Thoracic aorta (tissue), 2 donors: ENCODE data around the gene SLC25A36. TPM values are rescaled to one million over a fixed set of nuclear protein-coding genes. Genes with fewer than 3 reads are reported as not detected.
"Not testable (repeated sequence)": the region's sequence is repeated elsewhere in the genome, so short reads cannot be mapped to it uniquely, and the experiment has no call there.

Experiments used
- ATAC-seq: fragments of 150-250 bp; one replicate; pipeline ENCODE4 v1.8.0; 2017; ENCODE audit warnings: low read depth; ENCODE audit not compliant: insufficient number of reproducible peaks, low FRiP score
- DNase-seq: peaks from one replicate; pipeline ENCODE4 v3.0.0-alpha.2; 2020; ENCODE audit warnings: low spot score
- H3K27ac ChIP-seq, 2 donors: fragments of 200-600 bp; sonication (generic); 1 replicate in 1 of 2; 2 replicates in 1 of 2; pipeline ENCODE4 v1.5.1; 2016; ENCODE audit warnings: mild to moderate bottlenecking in 2 of 2, moderate library complexity in 2 of 2
- H3K27me3 ChIP-seq: fragments of 200-600 bp; sonication (generic); replicated peaks from 2 replicates; pipeline ENCODE4 v1.6.0; 2016; ENCODE audit warnings: mild to moderate bottlenecking; ENCODE audit not compliant: insufficient read depth
- H3K36me3 ChIP-seq: fragments of 200-600 bp; sonication (generic); one replicate; pipeline ENCODE4 v1.5.1; 2016
- H3K4me1 ChIP-seq, 2 donors: fragments of 200-600 bp; sonication (generic); 1 replicate in 1 of 2; 2 replicates in 1 of 2; pipeline versions ENCODE4 v1.5.1 to v1.6.0; 2016; ENCODE audit warnings: low read depth in 2 of 2, mild to moderate bottlenecking in 1 of 2; ENCODE audit not compliant: control insufficient read depth in 1 of 2
- H3K4me3 ChIP-seq: fragments of 200-600 bp; sonication (generic); 2 replicates; pipeline ENCODE4 v1.5.1; 2016; ENCODE audit warnings: mild to moderate bottlenecking
- H3K9me3 ChIP-seq: fragments of 200-600 bp; sonication (generic); 2 replicates; pipeline ENCODE4 v1.5.1; 2016
- total RNA-seq, 2 donors: library from RNA; depleted of rRNA; stranded (reverse); fragments of >200 nt; gene quantifications; one replicate each; pipeline versions ENCODE4 v1.1.0 to v1.2.3, GENCODE V29; 2016
- TF ChIP-seq, protein P1 (sequence below): fragments of 200-600 bp; sonication (generic); IDR thresholded peaks from one replicate; pipeline ENCODE4 v1.5.1; 2019; ENCODE audit warnings: antibody characterized with exemption

SLC25A36 gene
- total RNA-seq, 2 donors from 2014 or later = 56.7 to 149 TPM

DNA sequence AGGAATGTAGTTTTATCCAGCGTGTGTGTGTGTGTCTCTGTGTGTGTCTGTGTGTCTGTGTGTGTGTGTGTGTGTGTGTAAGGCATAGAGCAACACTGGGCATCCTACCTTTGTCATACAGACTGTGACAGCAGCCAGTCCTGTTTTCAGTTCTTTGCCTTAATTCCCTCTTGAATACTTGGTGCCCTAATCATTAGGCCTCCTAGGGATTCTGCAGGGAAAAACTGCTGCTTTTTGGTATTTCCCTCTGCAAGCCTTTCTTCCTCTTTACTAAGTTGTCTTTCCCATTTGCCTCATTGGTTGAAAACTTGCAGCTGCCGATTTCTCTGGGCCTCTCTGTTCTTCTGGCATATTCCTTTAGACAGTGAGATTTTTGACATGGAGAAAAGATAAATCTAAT, 9.2 kb downstream of the SLC25A36 start:
- Histone ChIP-seq H3K27ac (no peak overlapping the region), H3K4me3 (no peak overlapping the region), H3K36me3 (no peaks in the 10 kb centered on the region), H3K4me1 (peaks cover 14 to 52% of the 10 kb centered on the region in 2 donors), H3K27me3 (no peaks in the 10 kb centered on the region), H3K9me3 (no peaks in the 10 kb centered on the region)
- DNase-seq = no peak
- TF ChIP-seq, protein P1, sequence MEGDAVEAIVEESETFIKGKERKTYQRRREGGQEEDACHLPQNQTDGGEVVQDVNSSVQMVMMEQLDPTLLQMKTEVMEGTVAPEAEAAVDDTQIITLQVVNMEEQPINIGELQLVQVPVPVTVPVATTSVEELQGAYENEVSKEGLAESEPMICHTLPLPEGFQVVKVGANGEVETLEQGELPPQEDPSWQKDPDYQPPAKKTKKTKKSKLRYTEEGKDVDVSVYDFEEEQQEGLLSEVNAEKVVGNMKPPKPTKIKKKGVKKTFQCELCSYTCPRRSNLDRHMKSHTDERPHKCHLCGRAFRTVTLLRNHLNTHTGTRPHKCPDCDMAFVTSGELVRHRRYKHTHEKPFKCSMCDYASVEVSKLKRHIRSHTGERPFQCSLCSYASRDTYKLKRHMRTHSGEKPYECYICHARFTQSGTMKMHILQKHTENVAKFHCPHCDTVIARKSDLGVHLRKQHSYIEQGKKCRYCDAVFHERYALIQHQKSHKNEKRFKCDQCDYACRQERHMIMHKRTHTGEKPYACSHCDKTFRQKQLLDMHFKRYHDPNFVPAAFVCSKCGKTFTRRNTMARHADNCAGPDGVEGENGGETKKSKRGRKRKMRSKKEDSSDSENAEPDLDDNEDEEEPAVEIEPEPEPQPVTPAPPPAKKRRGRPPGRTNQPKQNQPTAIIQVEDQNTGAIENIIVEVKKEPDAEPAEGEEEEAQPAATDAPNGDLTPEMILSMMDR = no peak
- no peak for ATAC-seq

DNA sequence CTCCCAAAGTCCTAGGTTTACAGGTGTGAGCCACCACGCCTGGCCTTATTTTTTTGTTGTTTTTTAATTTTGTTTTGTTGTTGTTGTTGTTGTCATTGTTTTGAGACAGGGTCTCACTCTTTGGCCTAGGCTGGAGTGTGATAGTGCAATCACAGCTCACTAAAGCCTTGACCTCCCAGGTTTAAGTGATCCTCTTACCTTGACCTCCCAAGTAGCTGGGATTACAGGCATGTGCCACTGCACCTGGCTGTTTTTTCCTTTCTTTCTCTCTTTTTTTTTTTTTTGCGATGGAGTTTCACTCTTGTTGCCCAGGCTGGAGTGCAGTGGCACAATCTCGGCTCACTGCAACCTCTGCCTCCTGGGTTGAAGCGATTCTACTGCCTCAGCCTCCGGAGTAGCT, 10.1 kb downstream of the SLC25A36 start:
- H3K27me3 ChIP-seq, H3K9me3 ChIP-seq, H3K4me3 ChIP-seq, H3K27ac ChIP-seq, ATAC-seq, DNase-seq, H3K36me3 ChIP-seq: not testable (repeated sequence)
- H3K4me1 ChIP-seq = peaks cover 14 to 47% of the 10 kb centered on the region in 2 donors

DNA sequence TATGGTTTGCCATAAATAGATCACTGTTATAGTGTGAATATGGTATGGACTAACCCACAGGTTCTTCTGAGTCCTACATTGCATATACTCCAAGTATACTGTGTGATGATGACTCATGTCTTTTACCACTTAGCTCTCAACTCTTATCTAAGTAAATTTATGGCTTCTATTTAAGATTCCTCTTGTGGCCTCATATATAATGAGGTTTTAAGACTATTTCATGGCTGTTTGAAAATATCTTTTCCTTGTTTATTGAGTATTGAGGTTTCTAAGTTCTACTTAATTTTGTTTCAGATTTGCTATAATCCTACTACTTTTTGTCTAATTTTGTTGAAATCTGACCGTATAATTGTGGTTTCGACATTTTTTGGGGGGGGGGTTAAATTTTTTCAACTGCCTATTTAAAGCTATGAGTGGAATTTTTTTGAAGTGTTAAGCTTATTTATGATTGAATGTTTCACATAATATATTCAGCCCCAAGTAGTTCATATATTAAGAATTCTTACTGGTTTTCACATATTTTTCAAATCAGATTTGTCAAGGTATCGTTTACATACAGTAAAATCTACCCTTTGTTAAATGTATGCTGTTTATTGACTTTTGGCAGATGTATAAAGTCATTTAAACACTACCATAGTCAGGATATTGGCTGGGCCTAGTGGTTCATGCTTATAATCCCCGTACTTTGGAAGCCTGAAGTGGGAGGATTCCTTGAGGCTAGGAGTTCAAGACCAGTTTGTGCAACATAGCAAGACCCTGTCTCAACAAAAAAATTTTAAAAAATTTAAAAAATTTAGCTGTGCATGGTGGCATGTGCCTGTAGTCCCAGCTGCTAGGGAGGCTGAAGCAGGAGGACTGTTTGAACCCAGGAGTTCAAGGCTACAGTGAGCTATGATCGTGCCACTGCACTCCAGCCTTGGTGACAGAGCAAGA, 11.7 kb downstream of the SLC25A36 start:
- Histone ChIP-seq H3K27ac (no peak overlapping the region), H3K4me3 (no peak overlapping the region), H3K27me3 (no peaks in the 10 kb centered on the region), H3K9me3 (no peaks in the 10 kb centered on the region), H3K36me3 (peaks cover 6% of the 10 kb centered on the region), H3K4me1 (peaks cover 14 to 47% of the 10 kb centered on the region in 2 donors)
- no peak for ATAC-seq
- no peak for DNase-seq
- TF ChIP-seq, protein P1 = no peak

DNA sequence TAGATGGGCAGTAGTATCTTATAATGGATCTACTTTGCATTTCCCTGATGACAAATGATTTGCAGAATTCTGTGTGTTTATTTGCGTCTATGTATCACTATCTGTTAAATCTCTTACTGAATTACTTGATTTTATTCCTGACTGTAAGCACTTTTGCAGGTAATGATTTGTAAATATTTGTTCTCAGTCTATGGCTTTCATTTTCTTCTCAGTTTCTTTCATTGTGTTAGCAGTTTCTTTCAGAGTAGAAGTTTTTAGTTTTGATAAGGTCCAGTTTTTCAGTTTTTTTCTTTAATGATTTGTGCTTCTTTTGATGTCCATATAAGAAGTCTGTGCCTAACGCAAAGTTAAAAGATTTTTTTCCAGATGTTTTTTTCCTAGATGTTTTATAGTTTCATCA, 12.9 kb downstream of the SLC25A36 start:
- Histone ChIP-seq H3K4me3 (no peak overlapping the region), H3K27ac (no peak overlapping the region), H3K27me3 (no peaks in the 10 kb centered on the region), H3K36me3 (peaks cover 6% of the 10 kb centered on the region), H3K4me1 (peaks cover 11 to 47% of the 10 kb centered on the region in 2 donors), H3K9me3 (no peaks in the 10 kb centered on the region)
- TF ChIP-seq, protein P1 = no peak
- DNase-seq (no peak), ATAC-seq (no peak)

DNA sequence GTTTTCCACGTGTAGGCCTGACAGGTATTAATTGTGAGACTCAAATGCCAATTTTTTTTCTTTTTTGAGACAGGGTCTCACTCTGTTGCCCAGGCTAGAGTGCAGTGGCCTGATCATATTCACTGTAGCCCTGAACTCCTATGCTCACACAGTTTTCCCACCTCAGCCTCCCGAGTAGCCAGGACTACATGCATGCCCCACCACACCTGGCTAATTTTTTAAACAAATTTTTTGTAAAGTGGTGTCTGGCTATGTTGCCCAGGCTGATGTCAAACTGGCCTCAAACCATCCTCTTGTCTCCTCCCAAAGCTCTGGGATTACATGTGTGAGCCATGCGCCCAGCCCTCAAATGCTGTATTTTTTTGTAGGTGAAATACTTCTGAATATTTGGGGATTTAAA, 14.0 kb downstream of the SLC25A36 start:
- ATAC-seq = no peak
- TF ChIP-seq, protein P1 = no peak
- Histone ChIP-seq H3K4me1 (peaks cover 11 to 46% of the 10 kb centered on the region in 2 donors), H3K4me3 (no peak overlapping the region), H3K9me3 (no peaks in the 10 kb centered on the region), H3K36me3 (peaks cover 8% of the 10 kb centered on the region), H3K27me3 (no peaks in the 10 kb centered on the region), H3K27ac (no peak overlapping the region)
- no peak for DNase-seq
